GM18508 (cell line): Measurements from ENCODE around the gene DPCD.

Experiments
- ATAC-seq: cut with Tn5 transposase; IDR thresholded peaks from one replicate; pipeline ENCODE4 v1.9.1; 2021; ENCODE audit warnings: moderate number of reproducible peaks; ENCODE audit not compliant: insufficient read depth, unreplicated experiment

DPCD gene

DNA sequence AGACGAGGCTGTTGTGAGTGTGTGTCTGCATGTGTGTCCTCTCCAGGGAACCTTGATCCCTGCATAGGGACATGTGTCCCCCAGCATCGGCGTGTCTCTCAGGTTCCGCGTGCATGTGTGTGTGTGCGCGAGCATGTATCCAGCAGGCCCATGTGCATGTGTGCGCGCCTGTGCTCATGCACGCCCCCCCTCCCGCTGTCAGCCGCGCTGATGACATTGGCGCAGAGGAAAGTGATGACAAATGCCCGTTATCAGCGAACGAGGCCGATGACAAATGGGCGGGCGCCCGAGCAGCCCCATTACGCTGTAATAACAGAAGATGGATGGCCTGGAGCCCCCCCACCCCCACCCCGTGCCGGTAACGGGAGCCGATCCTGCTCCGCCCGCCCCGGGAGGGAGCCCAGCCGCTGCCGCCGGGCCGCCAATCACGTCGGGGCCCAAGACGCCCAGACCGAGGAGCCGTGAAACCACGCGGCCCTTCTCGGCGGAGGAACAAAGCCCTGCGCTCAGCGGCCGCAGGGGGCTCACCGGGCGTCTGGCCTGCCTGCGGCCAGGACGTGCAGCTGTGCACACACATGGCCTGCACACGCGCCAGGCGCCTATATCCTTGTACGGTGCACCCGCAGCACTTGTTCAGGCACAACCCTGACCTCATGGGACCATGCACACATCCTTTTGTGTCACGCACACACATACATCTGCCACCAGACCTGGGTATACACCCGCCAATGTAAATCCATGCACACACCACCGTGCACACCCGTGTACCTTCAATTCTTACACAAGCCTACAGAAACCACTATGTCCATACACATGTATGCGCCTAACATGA is 21.6 kb upstream of the DPCD start:
- no peak for ATAC-seq

DNA sequence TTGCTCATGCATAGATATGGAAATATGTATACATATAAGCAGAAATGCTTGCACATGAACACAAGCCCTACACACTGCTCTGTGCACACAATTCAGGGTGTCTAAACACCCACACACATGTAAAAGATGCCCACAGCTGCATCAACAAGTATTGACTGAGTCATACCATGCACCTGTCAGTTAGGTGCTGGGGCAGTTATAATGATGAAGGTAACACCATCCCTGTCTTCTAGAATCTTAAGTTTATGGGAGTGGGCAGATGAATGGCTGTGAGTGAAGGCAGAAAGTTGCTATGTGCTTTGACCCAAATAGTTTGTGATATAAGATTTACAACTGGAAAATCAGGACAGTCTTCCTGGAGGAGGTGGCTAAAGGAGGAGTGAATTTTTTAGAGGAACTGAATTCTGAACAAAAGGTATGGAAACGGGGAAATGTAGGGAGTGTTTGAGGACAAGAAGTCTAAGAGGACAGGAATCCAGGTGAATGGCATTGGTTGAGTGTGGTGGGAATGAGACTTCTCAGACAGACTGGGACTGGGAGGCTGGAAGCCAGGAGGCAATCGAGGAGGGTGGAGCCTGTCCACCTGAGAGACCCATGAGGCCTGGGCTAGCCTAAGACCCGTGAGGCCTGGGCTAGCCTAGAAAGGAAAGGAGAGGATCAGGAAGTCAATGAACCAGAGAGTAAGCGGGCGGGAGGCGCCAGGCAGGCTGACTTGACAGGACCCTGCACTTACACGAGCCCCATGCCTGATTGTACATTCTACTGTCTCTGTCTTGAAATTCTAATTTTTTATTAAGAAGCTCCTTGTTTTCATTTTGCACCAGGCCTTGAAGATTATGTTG is 20.7 kb upstream of the DPCD start:
- no peak for ATAC-seq

DNA sequence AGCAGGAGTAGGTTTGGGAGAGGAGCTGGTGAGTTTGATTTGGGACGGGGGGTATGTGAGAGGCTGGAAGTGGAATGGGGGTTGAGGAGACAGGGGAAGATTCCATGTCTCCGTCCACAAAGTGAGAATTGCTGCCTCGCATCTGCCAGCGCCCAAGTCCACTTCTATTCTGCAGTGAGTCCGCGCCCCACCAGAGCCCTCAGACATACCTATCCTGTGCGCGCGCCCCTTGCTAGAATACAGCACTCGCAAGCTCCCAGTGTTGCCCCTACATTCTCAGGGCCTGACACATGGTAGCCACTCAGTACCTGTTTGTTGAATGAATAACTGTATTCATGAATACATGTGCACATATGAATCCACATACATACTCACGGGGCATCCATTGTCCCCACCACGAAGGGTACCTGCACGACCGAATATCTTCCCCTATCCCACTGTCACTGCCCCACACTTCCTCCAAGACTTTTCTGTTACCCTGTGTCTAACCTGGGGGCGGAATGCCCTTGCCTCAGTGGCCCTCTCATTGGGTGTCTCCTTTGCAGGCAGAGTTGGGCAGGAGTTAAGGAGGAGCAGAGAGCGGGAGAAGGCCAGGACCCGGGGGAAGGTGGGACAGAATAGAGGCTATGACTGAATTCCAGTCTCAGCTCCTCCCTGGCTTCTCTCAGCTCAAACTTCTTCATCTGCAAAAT is 19.9 kb upstream of the DPCD start:
- ATAC-seq: no peak

GRCh38 chr10:101569323-101569621 is 18.8 kb upstream of the DPCD start:
- no peak for ATAC-seq

DNA sequence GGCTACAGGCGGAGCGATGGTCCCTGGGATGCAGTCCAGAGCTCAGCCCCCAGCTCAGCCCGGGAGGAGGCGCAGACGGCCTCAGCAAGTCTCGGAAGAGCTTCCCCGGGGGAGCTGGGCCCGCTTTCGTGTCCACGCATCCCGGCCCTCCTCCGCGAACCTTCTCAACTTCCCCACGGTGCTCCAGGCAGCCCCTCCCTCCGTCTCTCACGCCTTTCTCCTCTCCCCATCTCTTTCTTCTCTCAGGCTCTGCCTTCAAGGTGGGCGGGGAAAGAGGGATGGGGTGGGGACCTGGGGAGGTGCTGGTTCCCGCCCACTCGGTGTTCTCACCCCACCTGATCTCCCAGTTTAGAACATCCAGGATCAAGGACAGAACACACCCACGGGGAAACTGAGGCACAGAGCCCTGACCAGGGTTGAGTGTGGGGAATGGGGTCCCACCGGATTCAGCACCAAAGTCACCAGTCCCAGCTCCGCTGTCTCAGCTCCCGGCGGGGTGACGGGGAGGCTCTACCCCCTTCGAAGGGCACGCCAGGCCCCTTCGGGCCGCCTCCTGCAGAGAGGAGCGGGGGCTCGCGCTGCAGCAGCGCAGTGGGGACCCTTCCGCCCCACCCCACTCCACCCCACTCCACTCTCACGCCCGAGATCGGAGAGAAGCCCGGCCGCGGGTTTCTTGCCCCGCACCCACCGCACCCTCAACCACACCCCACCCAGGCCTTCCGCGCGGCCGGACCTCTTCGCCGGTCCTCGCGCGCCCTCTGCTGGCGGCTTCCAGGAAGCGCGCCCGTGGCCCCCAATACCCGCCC is 18.3 kb upstream of the DPCD start:
- ATAC-seq: peak; percentile 47

DNA sequence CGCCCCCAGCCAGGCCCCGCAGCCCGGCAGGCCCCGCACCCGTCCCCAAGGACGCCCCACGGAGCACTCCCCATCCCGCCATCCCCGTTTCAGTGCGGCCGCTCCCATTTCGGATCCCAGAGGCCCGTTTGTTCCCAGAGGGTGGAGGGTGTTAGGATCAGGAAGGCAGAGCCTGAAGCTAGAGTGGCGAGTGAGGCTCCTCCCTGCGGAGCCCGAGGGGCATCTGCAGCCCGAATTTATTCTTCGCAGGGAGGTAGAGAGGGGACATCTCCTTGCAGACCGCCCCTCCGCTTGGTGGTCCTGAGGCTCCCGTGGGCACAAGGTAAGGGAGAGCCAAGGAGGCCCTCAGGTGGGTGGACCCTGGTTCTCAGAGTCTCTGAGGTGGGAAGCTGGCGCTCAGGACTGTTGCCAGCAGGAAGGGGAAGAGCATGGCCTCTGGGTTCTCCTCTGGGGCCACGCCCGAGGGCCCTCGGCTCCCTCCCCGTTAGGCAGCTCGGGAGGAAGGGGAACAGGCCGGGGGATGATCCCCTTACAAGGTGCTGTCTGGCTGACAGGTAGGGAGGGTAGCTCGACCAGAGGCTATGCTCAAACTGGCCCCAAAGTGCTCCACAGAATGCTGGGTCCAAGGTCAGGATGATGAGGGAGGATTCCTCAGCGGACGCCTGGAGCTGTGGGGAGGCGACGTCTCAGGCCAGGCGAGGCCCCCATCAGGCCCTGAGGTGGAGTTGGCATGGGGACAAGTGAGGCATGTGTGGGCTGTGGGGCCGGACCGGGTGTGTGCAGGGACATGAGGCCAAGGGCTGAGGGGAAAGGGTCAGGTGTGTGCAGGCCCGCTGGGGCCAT is 17.5 kb upstream of the DPCD start:
- no peak for ATAC-seq

- ATAC-seq: no peak
Observed at GRCh38 chr10:101571271-101571925, 16.7 kb upstream of the DPCD start.

- ATAC-seq: no peak
Observed at GRCh38 chr10:101572126-101572525, 16.0 kb upstream of the DPCD start.

DNA sequence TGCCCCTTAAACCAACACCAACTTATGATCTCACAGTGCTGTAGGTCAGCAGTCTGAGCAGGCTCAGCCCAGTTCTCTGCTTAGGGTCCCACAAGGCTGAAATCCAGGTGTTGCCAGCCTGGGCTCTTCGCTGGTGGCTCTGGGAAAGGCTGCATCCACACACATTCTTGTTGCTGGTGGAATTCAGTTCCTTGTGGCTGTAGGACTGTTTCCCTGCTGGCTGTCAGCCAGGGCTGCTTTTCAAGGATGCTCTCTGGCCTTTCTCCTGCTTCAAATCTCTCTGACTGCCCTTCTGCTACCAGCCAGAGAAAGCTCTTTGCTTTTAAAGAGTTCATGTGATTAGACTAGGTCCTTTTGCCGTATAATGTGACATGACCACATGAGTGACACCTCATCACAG is 15.3 kb upstream of the DPCD start:
- ATAC-seq: no peak

GRCh38 chr10:101573885-101574753 is 14.0 kb upstream of the DPCD start:
- ATAC-seq: no peak

GRCh38 chr10:101575091-101575490 is 13.0 kb upstream of the DPCD start:
- no peak for ATAC-seq

GRCh38 chr10:101575580-101576210 is 12.4 kb upstream of the DPCD start:
- no peak for ATAC-seq

- ATAC-seq: no peak
Observed at GRCh38 chr10:101576211-101576863, 11.8 kb upstream of the DPCD start.

GRCh38 chr10:101577121-101577871 is 10.8 kb upstream of the DPCD start:
- ATAC-seq: no peak

DNA sequence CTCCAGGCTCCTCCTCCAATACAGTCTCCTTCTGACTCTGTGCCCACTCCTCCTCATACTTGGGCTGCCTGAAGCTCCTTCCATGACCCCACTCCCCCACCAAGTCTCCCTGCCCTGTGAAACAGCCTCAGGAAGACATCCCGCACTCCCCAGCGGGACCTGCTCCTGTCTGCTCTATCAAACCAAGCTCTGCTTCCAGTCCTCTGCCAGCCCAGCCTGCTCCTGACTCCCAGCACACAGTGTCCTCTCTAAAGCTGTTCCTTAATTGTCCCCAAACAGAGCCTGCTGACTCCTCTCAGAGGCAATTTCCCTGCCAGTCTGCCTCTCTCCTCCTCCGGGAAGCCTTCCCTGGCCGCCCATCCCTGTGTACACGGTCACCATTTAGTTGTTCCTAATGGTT is 9.9 kb upstream of the DPCD start:
- ATAC-seq: no peak

GRCh38 chr10:101578803-101579515 is 9.2 kb upstream of the DPCD start:
- no peak for ATAC-seq
